Upper lobe of left lung (tissue), 6 donors: Measurements from ENCODE around the gene TMEM109. TPM values are rescaled to one million over a fixed set of nuclear protein-coding genes. Genes with fewer than 3 reads are reported as not detected.

ENCODE experiments used
- ATAC-seq, 2 donors: fragments of 200-7000 bp; cut with Tn5 transposase; one replicate each; pipeline ENCODE4 v1.9.1; 2022; ENCODE audit warnings: mild to moderate bottlenecking in 2 of 2, moderate library complexity in 2 of 2; ENCODE audit not compliant: low FRiP score in 2 of 2
- DNase-seq, 2 donors: peaks; one replicate each; pipeline ENCODE4 v3.0.0-alpha.2; 2019 to 2020
- H3K27ac ChIP-seq, 4 donors: fragments of 200-600 bp; sonication (generic); one replicate each; pipeline ENCODE4 v1.5.1; 2016 to 2019
- H3K27me3 ChIP-seq, 4 donors: fragments of 200-600 bp; sonication (generic); one replicate each; pipeline ENCODE4 v1.5.1; 2017 to 2019
- H3K36me3 ChIP-seq, 4 donors: fragments of 200-600 bp; sonication (generic); one replicate each; pipeline ENCODE4 v1.5.1; 2016 to 2019
- H3K4me1 ChIP-seq, 4 donors: fragments of 200-600 bp; sonication (generic); one replicate each; pipeline ENCODE4 v1.5.1; 2018 to 2019
- H3K4me3 ChIP-seq, 4 donors: fragments of 200-600 bp; sonication (generic); one replicate each; pipeline ENCODE4 v1.5.1; 2017 to 2019; ENCODE audit warnings: mild to moderate bottlenecking in 2 of 4, moderate library complexity in 1 of 4
- H3K9me3 ChIP-seq, 4 donors: fragments of 200-600 bp; sonication (generic); one replicate each; pipeline ENCODE4 v1.5.1; 2018 to 2019
- CTCF ChIP-seq, 6 experiments: fragments of 450-650 bp in 4 of 6; fragments of 200-600 bp in 2 of 6; sonication (generic) in 2 of 6; IDR thresholded peaks; one replicate each; pipeline ENCODE4 v1.5.1; 2016 to 2019; ENCODE audit warnings: antibody characterized with exemption in 6 of 6
- EP300 ChIP-seq, 4 donors: sonication (generic); formaldehyde crosslinking; IDR thresholded peaks; one replicate each; pipeline ENCODE4 v1.5.1; 2017; ENCODE audit warnings: antibody characterized with exemption in 4 of 4, control low read depth in 2 of 4
- POLR2A ChIP-seq, 4 donors: fragments of 450-650 bp; IDR thresholded peaks; one replicate each; pipeline ENCODE4 v1.5.1; 2016 to 2017; ENCODE audit warnings: antibody characterized with exemption in 4 of 4, mild to moderate bottlenecking in 2 of 4
- POLR2AphosphoS5 ChIP-seq, 2 donors: sonication (generic); formaldehyde crosslinking; IDR thresholded peaks; one replicate each; pipeline ENCODE4 v1.5.1; 2017; ENCODE audit warnings: antibody characterized with exemption in 2 of 2
- WGBS, 2 donors: methylation state at CpG; one replicate each; pipeline ENCODE4 v1.1.5; 2017 to 2018; 5-methylcytosine and 5-hydroxymethylcytosine counted together
- total RNA-seq, 6 donors: library from RNA; depleted of rRNA in 4 of 6; stranded (reverse); fragments of >200 nt in 4 of 6; gene quantifications; one replicate each; pipeline versions ENCODE4 v1.1.0 to v1.2.1, GENCODE V29; 2016 to 2021
- donor health status: DM: no; HTN: no; CAD: no; lungs with moderate emphysema.
- donor health status: DM: no; HTN: yes; CAD: no; lungs with severe emphysema.

TMEM109 gene
- total RNA-seq, 6 donors from 2014 or later: 27.2 to 153 (median 129) TPM

- no peak for TF ChIP-seq POLR2AphosphoS5 (IDR thresholded peaks at IDR 0.05)
- no peak for TF ChIP-seq EP300 (IDR thresholded peaks at IDR 0.05)
- TF ChIP-seq CTCF (IDR thresholded peaks at IDR 0.05): no peak
- no peak for TF ChIP-seq POLR2A (IDR thresholded peaks at IDR 0.05)
- DNase-seq: no peak
- Histone ChIP-seq H3K36me3 (peaks cover 61 to 86% (median 78%) of the 10 kb centered on the region in 4 donors), H3K9me3 (no peaks in the 10 kb centered on the region), H3K4me3 (no peak overlapping the region), H3K27ac (no peak overlapping the region), H3K27me3 (no peaks in the 10 kb centered on the region), H3K4me1 (peaks cover 5 to 9% (median 7%) of the 10 kb centered on the region in 4 donors)
- 65 to 83% methylated on average over 4 of the region's 4 CpGs for WGBS, 2 donors
- ATAC-seq: no peak
Measured at GRCh38 chr11:60899977-60900376, 14.0 kb upstream of the TMEM109 start.

GRCh38 chr11:60900673-60901404 lies 13.1 kb upstream of the TMEM109 start:
- no peaks in the 10 kb centered on the region for H3K27me3 ChIP-seq
- 93 to 98% methylated on average over 9 to 13 of the region's 13 CpGs for WGBS, 2 donors
- peaks cover 14 to 17% (median 15%) of the 10 kb centered on the region in 4 donors for H3K4me1 ChIP-seq
- H3K9me3 ChIP-seq: no peaks in the 10 kb centered on the region
- ATAC-seq (no peak), DNase-seq (no peak)
- H3K36me3 ChIP-seq: peaks cover 58 to 77% (median 70%) of the 10 kb centered on the region in 4 donors
- H3K27ac ChIP-seq: no peak overlapping the region
- H3K4me3 ChIP-seq: no peak overlapping the region
- TF ChIP-seq CTCF (IDR thresholded peaks at IDR 0.05) (no peak), POLR2AphosphoS5 (IDR thresholded peaks at IDR 0.05) (no peak), POLR2A (IDR thresholded peaks at IDR 0.05) (no peak), EP300 (IDR thresholded peaks at IDR 0.05) (no peak)

- Histone ChIP-seq H3K36me3 (peaks cover 40 to 59% (median 53%) of the 10 kb centered on the region in 4 donors), H3K4me1 (peaks cover 15 to 26% (median 19%) of the 10 kb centered on the region in 4 donors), H3K4me3 (no peak overlapping the region), H3K9me3 (no peaks in the 10 kb centered on the region), H3K27ac (no peak overlapping the region), H3K27me3 (no peaks in the 10 kb centered on the region)
- WGBS, 2 donors: 86 to 91% methylated on average over 10 to 11 of the region's 11 CpGs
- TF ChIP-seq EP300 (IDR thresholded peaks at IDR 0.05): no peak
- TF ChIP-seq POLR2A (IDR thresholded peaks at IDR 0.05): no peak
- TF ChIP-seq CTCF (IDR thresholded peaks at IDR 0.05): no peak
- no peak for TF ChIP-seq POLR2AphosphoS5 (IDR thresholded peaks at IDR 0.05)
- DNase-seq (no peak), ATAC-seq (no peak)
Measured at GRCh38 chr11:60902625-60903024, 11.3 kb upstream of the TMEM109 start.

- TF ChIP-seq EP300 (IDR thresholded peaks at IDR 0.05): no peak
- TF ChIP-seq POLR2AphosphoS5 (IDR thresholded peaks at IDR 0.05): no peak
- no peak for TF ChIP-seq POLR2A (IDR thresholded peaks at IDR 0.05)
- TF ChIP-seq CTCF (IDR thresholded peaks at IDR 0.05): no peak
- ATAC-seq: no peak
Measured at GRCh38 chr11:60905047-60905446, 8.9 kb upstream of the TMEM109 start.

More at GRCh38 chr11:60905047-60905446, 8.9 kb upstream of the TMEM109 start:
- WGBS, 2 donors: 39 to 50% methylated on average over 6 of the region's 6 CpGs
- peak overlapping the region in 3 of 4 donors; percentile 88 to 96 (median 95) for H3K4me3 ChIP-seq
- peaks cover 15 to 26% (median 19%) of the 10 kb centered on the region in 4 donors for H3K4me1 ChIP-seq
- H3K36me3 ChIP-seq: peaks cover 25 to 37% (median 34%) of the 10 kb centered on the region in 4 donors
- DNase-seq: no peak
- no peaks in the 10 kb centered on the region for H3K9me3 ChIP-seq
- H3K27ac ChIP-seq: peak overlapping the region in 1 of 4 donors; percentile 94
- H3K27me3 ChIP-seq: no peaks in the 10 kb centered on the region
